ENCODE data around the gene ZBTB7C. TPM values are rescaled to one million over a fixed set of nuclear protein-coding genes. Genes with fewer than 3 reads are reported as not detected.

The ZBTB7C gene
- total RNA-seq, 1 donor from 2014 or later, result 1.1 TPM

DNA sequence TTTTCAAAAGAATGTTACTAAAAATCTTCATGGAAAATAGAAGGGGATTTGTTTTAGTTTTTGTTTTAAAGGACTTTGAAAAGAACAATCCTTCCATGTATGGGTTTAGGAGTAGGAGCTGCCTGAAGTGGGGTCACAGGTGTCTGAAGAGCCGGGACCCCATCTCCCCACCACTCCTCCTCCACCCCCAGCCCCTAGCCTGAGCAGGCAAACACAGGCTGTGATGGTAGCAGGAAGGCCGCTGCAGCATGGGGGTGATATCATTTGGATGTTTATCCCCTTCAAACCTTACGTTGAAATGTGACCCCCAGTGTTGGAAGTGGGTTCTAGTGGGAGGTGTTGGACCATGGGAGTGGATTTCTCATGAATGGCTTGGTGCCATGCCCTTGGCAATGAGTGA, 93.0 kb downstream of the ZBTB7C start:
- DNase-seq (ENCODE audit: low read depth), result no peak
- Histone ChIP-seq H3K27me3 (ENCODE audit: control insufficient read depth, insufficient read depth, low read length) (peaks cover 2% of the 10 kb centered on the region), H3K36me3 (ENCODE audit: control insufficient read depth, insufficient read depth, low read length) (no peaks in the 10 kb centered on the region), H3K4me3 (ENCODE audit: low read depth, low read length) (no peak overlapping the region)
- TF ChIP-seq, protein P1, sequence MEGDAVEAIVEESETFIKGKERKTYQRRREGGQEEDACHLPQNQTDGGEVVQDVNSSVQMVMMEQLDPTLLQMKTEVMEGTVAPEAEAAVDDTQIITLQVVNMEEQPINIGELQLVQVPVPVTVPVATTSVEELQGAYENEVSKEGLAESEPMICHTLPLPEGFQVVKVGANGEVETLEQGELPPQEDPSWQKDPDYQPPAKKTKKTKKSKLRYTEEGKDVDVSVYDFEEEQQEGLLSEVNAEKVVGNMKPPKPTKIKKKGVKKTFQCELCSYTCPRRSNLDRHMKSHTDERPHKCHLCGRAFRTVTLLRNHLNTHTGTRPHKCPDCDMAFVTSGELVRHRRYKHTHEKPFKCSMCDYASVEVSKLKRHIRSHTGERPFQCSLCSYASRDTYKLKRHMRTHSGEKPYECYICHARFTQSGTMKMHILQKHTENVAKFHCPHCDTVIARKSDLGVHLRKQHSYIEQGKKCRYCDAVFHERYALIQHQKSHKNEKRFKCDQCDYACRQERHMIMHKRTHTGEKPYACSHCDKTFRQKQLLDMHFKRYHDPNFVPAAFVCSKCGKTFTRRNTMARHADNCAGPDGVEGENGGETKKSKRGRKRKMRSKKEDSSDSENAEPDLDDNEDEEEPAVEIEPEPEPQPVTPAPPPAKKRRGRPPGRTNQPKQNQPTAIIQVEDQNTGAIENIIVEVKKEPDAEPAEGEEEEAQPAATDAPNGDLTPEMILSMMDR (IDR thresholded peaks at IDR 0.05; ENCODE audit: insufficient read depth, low read length, poor library complexity, severe bottlenecking), result no peak

DNA sequence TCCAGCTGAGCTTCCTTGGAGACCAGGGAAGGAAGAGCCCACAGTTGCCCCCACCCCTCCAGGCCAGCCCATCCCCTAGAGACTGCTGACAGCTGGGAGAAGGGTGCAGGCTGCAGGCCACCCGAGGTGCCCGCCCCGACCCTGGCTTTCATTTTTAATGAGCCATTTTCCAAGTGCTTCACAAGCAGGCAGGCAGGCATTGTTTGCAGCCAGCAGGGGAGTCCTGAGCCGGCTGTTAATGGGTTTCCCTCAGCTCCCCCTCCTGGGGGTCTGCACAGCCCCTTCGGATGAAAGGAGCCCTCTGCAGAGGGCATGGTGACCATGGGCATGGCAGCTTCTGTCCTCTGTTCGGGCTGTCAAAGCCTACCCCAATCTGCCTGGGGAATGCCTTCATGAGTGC, 94.5 kb downstream of the ZBTB7C start:
- peaks cover 2% of the 10 kb centered on the region for H3K27me3 ChIP-seq (ENCODE audit: control insufficient read depth, insufficient read depth, low read length)
- no peak for DNase-seq (ENCODE audit: low read depth)
- TF ChIP-seq, protein P1 (IDR thresholded peaks at IDR 0.05; ENCODE audit: insufficient read depth, low read length, poor library complexity, severe bottlenecking), result no peak
- H3K4me3 ChIP-seq (ENCODE audit: low read depth, low read length), result no peak overlapping the region
- H3K36me3 ChIP-seq (ENCODE audit: control insufficient read depth, insufficient read depth, low read length), result no peaks in the 10 kb centered on the region

- TF ChIP-seq, protein P1 (IDR thresholded peaks at IDR 0.05; ENCODE audit: insufficient read depth, low read length, poor library complexity, severe bottlenecking), result no peak
- Histone ChIP-seq H3K27me3 (ENCODE audit: control insufficient read depth, insufficient read depth, low read length) (peaks cover 2% of the 10 kb centered on the region), H3K4me3 (ENCODE audit: low read depth, low read length) (no peak overlapping the region), H3K36me3 (ENCODE audit: control insufficient read depth, insufficient read depth, low read length) (no peaks in the 10 kb centered on the region)
- DNase-seq (ENCODE audit: low read depth), result no peak
Observed at GRCh38 chr18:48313792-48314191, 95.4 kb downstream of the ZBTB7C start.

GRCh38 chr18:48312066-48312465, 97.1 kb downstream of the ZBTB7C start:
- H3K4me3 ChIP-seq (ENCODE audit: low read depth, low read length), result no peak overlapping the region
- no peak for DNase-seq (ENCODE audit: low read depth)
- peaks cover 2% of the 10 kb centered on the region for H3K27me3 ChIP-seq (ENCODE audit: control insufficient read depth, insufficient read depth, low read length)
- TF ChIP-seq, protein P1 (IDR thresholded peaks at IDR 0.05; ENCODE audit: insufficient read depth, low read length, poor library complexity, severe bottlenecking), result no peak
- H3K36me3 ChIP-seq (ENCODE audit: control insufficient read depth, insufficient read depth, low read length), result no peaks in the 10 kb centered on the region

GRCh38 chr18:48310999-48311398, 98.2 kb downstream of the ZBTB7C start:
- no peak for DNase-seq (ENCODE audit: low read depth)
- H3K36me3 ChIP-seq (ENCODE audit: control insufficient read depth, insufficient read depth, low read length), result no peaks in the 10 kb centered on the region
- peaks cover 2% of the 10 kb centered on the region for H3K27me3 ChIP-seq (ENCODE audit: control insufficient read depth, insufficient read depth, low read length)
- TF ChIP-seq, protein P1 (IDR thresholded peaks at IDR 0.05; ENCODE audit: insufficient read depth, low read length, poor library complexity, severe bottlenecking), result no peak
- no peak overlapping the region for H3K4me3 ChIP-seq (ENCODE audit: low read depth, low read length)

GRCh38 chr18:48310353-48310752, 98.8 kb downstream of the ZBTB7C start:
- no peak for DNase-seq (ENCODE audit: low read depth)
- Histone ChIP-seq H3K36me3 (ENCODE audit: control insufficient read depth, insufficient read depth, low read length) (no peaks in the 10 kb centered on the region), H3K27me3 (ENCODE audit: control insufficient read depth, insufficient read depth, low read length) (peaks cover 2% of the 10 kb centered on the region), H3K4me3 (ENCODE audit: low read depth, low read length) (no peak overlapping the region)
- TF ChIP-seq, protein P1 (IDR thresholded peaks at IDR 0.05; ENCODE audit: insufficient read depth, low read length, poor library complexity, severe bottlenecking), result no peak

Data from kidney epithelial cell (primary cell).